ENCODE measurements around the gene MACROD2.

The MACROD2 gene

GRCh38 chr20:15345287-15345686, 1350.0 kb downstream of the MACROD2 start:
- TF ChIP-seq, protein P1, sequence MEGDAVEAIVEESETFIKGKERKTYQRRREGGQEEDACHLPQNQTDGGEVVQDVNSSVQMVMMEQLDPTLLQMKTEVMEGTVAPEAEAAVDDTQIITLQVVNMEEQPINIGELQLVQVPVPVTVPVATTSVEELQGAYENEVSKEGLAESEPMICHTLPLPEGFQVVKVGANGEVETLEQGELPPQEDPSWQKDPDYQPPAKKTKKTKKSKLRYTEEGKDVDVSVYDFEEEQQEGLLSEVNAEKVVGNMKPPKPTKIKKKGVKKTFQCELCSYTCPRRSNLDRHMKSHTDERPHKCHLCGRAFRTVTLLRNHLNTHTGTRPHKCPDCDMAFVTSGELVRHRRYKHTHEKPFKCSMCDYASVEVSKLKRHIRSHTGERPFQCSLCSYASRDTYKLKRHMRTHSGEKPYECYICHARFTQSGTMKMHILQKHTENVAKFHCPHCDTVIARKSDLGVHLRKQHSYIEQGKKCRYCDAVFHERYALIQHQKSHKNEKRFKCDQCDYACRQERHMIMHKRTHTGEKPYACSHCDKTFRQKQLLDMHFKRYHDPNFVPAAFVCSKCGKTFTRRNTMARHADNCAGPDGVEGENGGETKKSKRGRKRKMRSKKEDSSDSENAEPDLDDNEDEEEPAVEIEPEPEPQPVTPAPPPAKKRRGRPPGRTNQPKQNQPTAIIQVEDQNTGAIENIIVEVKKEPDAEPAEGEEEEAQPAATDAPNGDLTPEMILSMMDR (IDR thresholded peaks at IDR 0.05; ENCODE audit: low read depth, low read length) = no peak
- no peak for DNase-seq (ENCODE audit: extremely low read depth, low read depth)

GRCh38 chr20:15346657-15347280, 1351.5 kb downstream of the MACROD2 start:
- no peak for DNase-seq (ENCODE audit: extremely low read depth, low read depth)
- TF ChIP-seq, protein P1 (IDR thresholded peaks at IDR 0.05; ENCODE audit: low read depth, low read length) = no peak

DNA sequence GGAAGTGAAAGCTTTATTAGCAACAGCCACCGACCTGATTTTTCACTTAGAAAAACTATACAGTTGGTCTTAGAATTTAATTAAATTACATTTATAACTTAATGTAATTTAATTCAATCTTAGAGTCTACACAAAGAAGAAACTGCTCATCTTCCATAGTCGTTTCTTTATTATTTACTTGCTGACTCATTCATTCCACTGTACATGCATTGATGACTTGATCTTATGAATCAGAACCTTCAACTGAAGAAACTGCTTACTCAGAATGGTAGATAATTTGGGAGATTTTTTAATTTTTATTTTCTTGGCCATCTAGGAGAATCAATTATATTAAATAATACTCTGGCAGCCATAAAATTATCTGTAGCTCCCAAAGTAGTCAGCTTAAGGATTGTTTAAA, 1363.7 kb downstream of the MACROD2 start:
- TF ChIP-seq, protein P1 (IDR thresholded peaks at IDR 0.05; ENCODE audit: low read depth, low read length) = no peak
- no peak for DNase-seq (ENCODE audit: extremely low read depth, low read depth)

DNA sequence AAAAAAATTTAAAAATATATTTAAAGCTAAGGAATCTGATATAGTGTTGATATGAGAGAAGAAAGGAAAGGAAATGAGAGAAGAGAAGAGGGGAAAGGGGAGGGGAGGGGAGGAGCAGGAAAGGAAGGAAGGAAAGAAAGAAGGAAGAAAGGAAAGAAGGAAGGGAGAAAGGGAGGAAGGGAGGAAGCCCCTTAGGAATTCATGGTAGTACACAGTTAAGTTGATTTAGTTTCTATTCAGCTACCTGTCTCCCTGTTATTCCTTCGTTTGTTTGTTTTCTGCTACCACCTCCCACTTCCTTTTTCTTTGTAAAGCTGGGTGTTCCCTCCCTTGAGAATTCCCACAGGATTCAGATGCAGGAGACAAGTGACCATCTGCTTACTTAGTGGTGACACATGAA, 1367.5 kb downstream of the MACROD2 start:
- no peak for DNase-seq (ENCODE audit: extremely low read depth, low read depth)
- TF ChIP-seq, protein P1 (IDR thresholded peaks at IDR 0.05; ENCODE audit: low read depth, low read length) = no peak

DNA sequence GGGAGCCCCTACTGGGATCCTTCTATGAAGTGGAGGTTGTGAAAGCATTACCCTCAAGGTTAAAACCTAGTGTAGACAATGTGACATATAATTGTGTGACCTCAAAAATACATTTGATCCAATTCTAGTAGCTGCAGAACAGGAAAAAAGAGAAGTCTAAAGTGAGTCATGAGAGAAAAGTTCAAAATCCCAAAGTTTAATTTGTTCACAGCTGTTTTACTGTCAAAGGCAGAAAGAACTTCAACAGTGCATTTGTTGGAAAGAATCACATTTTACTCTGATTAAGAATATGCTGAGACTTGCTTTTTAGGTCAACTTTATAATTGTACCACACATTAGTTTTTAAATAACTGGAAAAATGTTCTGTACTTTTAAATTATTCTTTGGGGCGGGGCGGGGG, 1369.5 kb downstream of the MACROD2 start:
- TF ChIP-seq, protein P1 (IDR thresholded peaks at IDR 0.05; ENCODE audit: low read depth, low read length) = no peak
- DNase-seq (ENCODE audit: extremely low read depth, low read depth) = no peak

DNA sequence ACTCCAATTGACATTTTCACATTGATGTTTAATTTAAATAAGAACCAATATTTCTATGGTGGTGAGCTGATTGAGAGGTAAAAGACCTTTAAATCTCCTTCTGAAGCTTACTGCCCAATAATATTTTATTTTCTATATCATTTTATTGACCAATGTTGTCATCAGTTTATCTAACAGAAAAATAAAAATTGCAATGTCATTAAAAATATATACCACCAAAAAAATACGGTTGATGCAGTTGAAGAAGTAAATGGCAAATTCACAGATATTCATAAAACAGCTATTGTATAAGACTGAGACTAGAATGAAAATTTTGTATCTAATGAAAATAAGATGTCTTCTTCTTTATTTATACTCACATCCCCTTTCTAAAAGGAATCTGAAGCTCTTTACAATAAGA, 1375.1 kb downstream of the MACROD2 start:
- TF ChIP-seq, protein P1 (IDR thresholded peaks at IDR 0.05; ENCODE audit: low read depth, low read length) = no peak
- DNase-seq (ENCODE audit: extremely low read depth, low read depth) = no peak

- TF ChIP-seq, protein P1 (IDR thresholded peaks at IDR 0.05; ENCODE audit: low read depth, low read length) = no peak
- DNase-seq (ENCODE audit: extremely low read depth, low read depth) = no peak
Measured at GRCh38 chr20:15374682-15375081, 1379.4 kb downstream of the MACROD2 start.

Measured in AG09319 (cell line).